Astrocyte of the spinal cord (primary cell): Measurements from ENCODE around the gene ISLR2.
"Not testable (repeated sequence)": the region's sequence is repeated elsewhere in the genome, so short reads cannot be mapped to it uniquely, and the experiment has no call there.

Experiments used
- DNase-seq: peaks from one replicate; pipeline ENCODE4 v3.0.0; 2011; ENCODE audit warnings: low read depth, low spot score
- H3K4me3 ChIP-seq: 2 replicates; pipeline ENCODE4 v1.5.1; 2011; ENCODE audit warnings: low read depth, mild to moderate bottlenecking, low read length, moderate library complexity
- in situ Hi-C: cut with HindIII; loops from 2 replicates; pipeline ENCODE4 v1.10.0; 2017; ENCODE audit warnings: low sequenced_read_pairs
- TF ChIP-seq, protein P1 (sequence below): IDR thresholded peaks from 2 replicates; pipeline ENCODE4 v1.5.1; 2012; ENCODE audit warnings: low read depth, mild to moderate bottlenecking, low read length, inconsistent platforms

The ISLR2 gene

DNA sequence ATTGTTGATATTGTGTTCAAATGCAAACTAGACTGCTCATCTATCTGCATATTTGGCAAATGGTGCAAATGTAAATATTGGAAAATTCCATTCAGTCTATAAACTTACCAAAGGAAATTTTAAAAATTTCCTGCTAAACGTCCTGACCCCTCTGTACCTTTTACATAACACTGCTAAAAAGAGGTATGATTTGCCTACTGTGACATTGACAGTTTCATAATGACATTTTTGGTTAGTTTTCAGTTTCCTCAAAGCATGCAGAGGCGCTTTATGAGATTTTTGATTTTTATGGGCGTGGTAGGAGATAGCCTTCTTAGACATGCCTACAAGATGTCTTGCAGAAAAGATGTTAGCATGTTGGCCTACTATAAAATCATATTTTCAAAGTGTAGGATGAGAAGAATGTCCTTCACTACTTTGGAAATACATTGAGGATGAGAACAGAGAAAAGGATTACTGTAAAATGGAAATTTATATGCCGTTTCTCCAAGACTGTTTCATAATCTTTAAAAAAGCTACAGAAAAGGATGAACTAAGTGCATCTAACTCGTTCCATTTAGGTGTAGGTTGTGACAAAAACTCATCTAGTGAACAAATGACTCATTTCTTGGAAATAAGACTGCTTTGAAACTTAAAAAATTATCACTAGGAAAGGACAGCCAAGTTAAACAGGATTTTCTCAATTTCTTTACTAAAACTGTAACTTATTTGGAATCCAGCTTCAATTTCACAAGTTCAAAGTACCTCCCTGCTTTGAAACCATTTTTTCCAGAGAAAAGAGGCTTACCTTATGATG is 28.7 kb downstream of the ISLR2 start:
- DNase-seq: no peak
- TF ChIP-seq, protein P1, sequence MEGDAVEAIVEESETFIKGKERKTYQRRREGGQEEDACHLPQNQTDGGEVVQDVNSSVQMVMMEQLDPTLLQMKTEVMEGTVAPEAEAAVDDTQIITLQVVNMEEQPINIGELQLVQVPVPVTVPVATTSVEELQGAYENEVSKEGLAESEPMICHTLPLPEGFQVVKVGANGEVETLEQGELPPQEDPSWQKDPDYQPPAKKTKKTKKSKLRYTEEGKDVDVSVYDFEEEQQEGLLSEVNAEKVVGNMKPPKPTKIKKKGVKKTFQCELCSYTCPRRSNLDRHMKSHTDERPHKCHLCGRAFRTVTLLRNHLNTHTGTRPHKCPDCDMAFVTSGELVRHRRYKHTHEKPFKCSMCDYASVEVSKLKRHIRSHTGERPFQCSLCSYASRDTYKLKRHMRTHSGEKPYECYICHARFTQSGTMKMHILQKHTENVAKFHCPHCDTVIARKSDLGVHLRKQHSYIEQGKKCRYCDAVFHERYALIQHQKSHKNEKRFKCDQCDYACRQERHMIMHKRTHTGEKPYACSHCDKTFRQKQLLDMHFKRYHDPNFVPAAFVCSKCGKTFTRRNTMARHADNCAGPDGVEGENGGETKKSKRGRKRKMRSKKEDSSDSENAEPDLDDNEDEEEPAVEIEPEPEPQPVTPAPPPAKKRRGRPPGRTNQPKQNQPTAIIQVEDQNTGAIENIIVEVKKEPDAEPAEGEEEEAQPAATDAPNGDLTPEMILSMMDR: no peak
- no peak overlapping the region for H3K4me3 ChIP-seq
- in situ Hi-C loops: no loop called here

DNA sequence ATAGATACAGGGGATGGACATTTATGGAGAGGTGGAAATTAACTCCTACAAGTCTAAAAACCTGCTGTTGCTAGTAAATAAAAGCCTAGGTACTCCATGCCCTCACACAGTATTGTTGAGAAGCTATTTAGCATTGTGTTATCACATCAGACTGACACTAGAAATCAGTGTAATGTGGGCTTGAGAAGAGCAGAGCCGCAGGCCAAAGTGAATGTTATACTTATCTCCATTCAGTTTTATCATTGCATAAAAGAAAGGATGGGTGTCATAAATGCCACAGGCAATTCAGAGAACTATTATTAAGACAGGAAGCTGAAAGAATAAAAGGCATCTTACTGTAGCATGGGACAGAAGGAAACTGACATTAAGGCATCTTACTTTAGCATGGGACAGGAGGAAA is 29.4 kb downstream of the ISLR2 start:
- no peak for DNase-seq
- in situ Hi-C loops: no loop called here
- H3K4me3 ChIP-seq: no peak overlapping the region
- TF ChIP-seq, protein P1: no peak

DNA sequence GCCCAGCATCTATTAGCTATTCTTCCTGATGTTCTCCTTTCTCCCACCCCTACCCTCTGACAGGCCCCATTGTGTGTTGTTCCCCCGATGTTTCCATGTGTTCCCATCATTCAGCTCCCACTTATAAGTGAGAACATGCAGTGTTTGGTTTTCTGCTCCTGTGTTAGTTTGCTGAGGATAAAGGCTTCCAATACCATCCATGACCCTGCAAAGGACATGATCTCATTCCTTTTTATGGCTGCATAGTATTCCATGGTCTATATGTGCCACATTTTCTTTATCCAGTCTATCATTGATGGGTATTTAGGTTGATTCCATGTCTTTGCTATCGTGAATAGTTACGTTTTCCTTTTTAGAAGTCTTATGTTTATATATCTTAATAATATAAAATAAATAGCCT is 30.0 kb downstream of the ISLR2 start:
- DNase-seq, in situ Hi-C loops, H3K4me3 ChIP-seq: not testable (repeated sequence)

DNA sequence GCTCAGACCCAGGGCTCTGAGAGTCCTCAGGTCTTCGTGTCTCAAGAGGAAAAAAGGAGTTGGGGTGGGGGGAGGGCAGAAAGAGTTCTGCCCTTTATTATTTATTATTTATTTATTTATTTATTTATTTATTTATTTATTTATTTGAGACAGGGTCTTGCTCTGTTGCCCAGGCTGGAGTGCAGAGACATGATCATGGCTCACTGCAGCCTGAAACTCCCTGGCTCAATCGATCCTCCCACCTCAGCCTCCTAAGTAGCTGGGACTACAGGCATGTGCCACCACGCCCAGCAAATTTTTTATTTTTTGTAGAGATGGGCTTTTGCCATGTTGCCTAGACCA is 31.8 kb downstream of the ISLR2 start:
- H3K4me3 ChIP-seq, in situ Hi-C loops, DNase-seq: not testable (repeated sequence)

DNA sequence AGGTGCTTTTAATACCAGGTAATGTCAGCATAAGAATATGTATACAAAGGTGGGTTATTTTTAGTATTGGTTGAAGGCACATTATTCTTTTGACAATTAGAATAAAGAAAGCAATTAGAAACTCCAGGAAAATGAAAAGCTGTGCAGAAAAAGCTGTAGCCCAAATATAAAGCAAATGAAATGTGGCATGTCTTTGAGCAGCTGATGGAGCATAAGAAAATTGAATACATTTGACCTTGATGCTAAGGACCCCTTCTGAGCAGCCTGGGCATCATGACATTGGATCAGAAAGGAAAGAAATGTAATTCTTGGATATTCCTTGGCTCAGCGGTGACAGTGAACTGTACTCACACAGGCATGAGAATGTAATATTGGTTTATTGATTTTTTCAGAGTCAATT is 35.1 kb downstream of the ISLR2 start:
- no peak for DNase-seq
- TF ChIP-seq, protein P1: no peak
- in situ Hi-C loops: no loop called here
- H3K4me3 ChIP-seq: no peak overlapping the region

DNA sequence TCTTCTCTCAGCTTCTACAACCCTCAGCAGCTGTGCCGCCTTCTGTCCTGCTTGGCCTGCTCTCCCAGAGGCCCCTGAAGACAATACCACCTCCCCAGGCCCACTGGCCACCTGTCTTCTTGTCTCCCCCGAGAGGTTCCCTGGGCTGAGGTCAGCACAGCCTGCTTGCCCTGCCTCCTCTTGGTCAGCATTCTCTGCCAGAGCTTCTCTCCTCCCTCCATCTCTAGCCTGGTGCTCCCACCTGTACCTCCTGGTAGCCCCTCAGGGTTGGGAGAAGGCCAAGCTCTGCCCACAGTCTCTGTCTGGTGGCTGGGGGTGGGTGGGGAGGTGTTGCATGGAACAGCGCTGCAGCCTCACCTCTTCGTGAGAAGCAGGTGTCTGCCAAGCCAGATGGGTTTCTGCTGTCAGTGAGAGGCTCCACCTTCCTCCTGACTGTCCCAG is 37.5 kb downstream of the ISLR2 start:
- in situ Hi-C loops: no loop called here

DNA sequence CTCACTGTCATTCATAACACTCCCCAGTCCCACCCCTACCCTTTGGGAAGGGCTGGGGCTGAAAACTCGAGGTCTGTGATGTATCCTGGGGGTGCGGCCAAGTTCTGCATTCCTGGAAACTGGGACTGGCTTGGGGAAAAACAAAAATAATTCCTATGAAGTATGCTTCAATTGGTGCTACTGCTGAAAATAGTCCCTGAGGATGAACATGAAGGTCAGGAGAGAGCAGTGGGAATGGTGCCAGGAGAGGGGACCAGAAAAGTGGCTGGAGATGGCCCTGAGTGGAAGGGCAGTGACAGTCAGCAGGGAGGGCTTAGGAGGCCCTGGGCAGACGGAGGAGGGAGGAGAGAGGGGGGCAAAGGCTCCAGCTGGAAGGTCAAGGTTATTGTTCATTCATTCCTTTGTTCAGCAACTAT is 38.3 kb downstream of the ISLR2 start:
- TF ChIP-seq, protein P1: no peak
- in situ Hi-C loops: no loop called here

More for the DNA sequence above, 37.5 kb downstream of the ISLR2 start:
- TF ChIP-seq, protein P1: no peak
- H3K4me3 ChIP-seq: no peak overlapping the region
- no peak for DNase-seq

More for the DNA sequence above, 38.3 kb downstream of the ISLR2 start:
- no peak overlapping the region for H3K4me3 ChIP-seq
- DNase-seq: no peak
